ENCODE data around the gene CMC4.
A peak's percentile ranks its signal among the peaks of the same experiment; 100 is the strongest.

CMC4 gene, protein sequence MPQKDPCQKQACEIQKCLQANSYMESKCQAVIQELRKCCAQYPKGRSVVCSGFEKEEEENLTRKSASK

DNA sequence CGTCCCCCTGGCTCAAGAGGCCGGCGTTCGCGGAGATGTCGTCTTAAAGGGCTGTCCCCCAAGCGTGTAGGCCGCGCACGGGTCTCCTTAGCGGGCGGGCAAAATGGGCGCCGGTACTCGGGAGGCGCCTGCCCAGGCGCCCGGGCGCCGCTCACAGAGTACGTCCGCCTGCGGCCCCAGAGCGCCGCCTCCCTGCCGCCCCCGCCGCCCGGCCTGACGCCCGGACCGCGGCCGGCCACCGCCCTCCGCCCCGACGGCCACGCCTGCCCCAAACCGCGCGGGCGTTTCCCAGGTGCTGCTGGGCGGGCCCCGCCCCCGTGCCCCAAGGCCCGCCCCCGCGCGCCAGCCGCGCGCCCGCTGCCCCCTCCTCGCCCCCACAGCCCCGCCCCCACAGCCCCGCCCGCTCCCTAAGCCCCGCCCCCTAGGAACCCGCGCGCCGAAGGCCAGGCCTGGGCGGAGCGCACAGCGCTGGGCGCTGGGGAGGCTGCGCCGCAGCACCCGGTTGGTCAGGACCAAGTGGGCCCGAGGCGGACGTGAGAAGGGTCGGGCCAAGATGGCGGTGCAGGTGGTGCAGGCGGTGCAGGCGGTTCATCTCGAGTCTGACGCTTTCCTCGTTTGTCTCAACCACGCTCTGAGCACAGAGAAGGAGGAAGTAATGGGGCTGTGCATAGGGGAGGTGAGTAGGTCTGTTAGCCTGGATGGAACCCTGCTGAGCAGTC lies at the start of gene CMC4, which contains the start of the genes BRCC3 and MTCP1:
TSS of gene CMC4 (minus strand) at position 162 of the 719 bp plus-strand sequence. CDS start 7,113 bp downstream, outside the sequence.
TSS of gene BRCC3 (plus strand) at position 534 of the 719 bp plus-strand sequence. CDS start at position 554, 20 bp downstream.
TSS of gene MTCP1 (minus strand) at position 162 of the 719 bp plus-strand sequence. CDS start 5,126 bp downstream, outside the sequence.
- DNase-seq, result peak; percentile 79 to 86

DNA sequence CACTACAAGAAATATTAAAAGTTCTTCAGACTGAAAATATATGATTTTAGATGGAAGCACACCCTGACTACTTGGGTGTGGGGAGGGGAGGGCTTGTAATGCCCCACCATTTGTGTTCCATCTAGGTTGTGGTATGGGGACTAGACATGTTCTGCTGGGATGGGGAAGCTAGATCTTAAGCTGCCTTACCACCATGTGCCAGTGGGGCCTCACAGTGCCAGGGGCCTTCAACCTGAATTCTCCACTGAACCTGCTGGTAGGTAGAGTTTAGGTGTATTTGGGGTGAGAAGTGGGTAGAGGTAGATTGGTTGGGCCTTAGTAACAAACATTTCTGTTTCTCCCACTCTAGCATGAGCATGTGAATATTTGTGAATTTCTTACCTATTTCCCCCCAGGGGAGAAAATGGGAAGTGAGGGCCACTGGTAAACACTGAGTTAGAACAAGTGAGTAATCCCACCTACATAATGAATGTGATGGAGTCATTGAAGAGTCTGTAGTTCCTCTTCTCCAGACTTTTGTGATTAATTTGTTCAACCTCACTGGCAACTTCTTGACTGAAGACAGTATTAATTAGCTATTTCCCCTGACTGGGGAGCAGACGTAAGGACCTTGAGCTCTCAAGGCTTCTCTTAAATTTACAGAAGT lies 44.4 kb upstream of the CMC4 start:
- DNase-seq, result no peak

GRCh38 chrX:155113097-155113496 lies 42.2 kb upstream of the CMC4 start:
- DNase-seq, result no peak

DNA sequence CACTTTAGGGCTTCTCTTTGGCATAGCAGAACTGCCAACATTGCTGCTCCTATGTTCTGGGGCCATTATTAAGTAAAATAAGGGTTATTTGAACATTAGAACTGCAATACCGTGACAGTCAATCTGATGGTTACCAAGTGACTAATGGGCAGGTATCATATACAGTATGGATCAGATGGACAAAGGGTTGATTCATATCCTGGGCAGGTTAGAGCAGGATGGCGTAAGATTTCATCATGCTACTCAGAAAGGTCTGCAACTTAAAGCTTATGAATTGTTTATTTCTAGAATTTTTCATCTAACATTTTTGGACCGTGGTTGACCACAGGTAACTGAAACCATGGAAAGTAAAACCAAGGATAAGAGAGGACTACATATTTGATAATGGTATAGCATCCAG lies 41.2 kb upstream of the CMC4 start:
- DNase-seq, result no peak

GRCh38 chrX:155108427-155108826 lies 37.5 kb upstream of the CMC4 start:
- no peak for DNase-seq

DNA sequence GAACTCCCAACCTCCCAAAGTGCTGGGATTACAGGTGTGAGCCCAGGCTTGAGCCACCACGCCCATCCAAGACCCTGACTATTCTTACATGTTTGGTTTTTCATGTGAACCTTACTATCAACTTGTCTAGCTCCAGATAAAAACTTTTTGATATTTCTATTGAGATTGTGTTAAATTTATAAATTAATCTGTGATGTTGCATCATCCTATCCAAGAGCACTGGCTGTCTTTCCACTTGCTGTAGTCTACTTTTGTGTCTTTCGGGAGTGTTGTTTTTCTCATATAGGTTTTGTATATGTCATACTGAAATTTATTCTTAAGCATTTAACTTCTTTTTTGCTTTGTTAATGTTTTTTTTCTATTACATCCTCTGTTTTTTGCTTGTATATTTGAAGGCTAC lies 35.0 kb upstream of the CMC4 start:
- no peak for DNase-seq

GRCh38 chrX:155094468-155095061 lies 23.6 kb upstream of the CMC4 start:
- peak; percentile 9 to 39 for DNase-seq

DNA sequence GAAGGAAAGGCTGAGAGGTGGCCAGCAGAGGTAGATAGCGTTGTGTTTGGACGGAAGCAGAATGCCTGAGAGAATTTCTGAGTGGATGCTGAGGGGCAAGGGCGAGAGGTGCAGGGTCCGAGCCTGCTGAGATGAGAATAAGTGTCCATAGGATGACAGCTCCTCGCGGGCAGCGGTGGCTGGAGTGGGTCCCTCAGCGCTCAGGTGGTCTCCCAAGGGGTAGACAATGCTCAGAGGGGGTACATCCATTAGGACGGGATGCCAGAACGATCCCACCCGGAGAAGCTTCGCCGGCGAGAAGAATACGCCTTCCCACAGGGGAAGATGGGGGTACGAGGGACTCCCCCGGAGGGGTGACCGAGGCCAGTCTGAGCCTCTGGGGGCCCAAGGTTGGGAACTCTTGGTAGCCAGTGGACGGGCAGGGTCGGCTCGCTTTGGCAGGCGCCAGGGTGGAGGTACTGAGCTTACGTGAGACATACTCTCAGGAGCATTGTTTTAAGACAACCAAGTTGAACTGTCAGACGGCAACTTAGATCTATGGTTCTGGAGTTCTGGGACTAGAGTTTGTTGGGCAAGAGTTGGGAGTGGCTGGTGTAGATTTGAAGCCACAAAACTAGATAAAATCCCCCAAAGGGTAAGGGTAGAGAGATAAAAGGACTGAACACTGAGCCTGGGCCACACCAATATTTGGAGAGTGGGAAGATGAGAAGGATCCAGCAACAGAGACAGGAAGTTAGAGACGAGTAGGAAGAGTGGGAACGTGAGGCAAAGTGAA lies 16.2 kb upstream of the CMC4 start:
- DNase-seq, result no peak

DNA sequence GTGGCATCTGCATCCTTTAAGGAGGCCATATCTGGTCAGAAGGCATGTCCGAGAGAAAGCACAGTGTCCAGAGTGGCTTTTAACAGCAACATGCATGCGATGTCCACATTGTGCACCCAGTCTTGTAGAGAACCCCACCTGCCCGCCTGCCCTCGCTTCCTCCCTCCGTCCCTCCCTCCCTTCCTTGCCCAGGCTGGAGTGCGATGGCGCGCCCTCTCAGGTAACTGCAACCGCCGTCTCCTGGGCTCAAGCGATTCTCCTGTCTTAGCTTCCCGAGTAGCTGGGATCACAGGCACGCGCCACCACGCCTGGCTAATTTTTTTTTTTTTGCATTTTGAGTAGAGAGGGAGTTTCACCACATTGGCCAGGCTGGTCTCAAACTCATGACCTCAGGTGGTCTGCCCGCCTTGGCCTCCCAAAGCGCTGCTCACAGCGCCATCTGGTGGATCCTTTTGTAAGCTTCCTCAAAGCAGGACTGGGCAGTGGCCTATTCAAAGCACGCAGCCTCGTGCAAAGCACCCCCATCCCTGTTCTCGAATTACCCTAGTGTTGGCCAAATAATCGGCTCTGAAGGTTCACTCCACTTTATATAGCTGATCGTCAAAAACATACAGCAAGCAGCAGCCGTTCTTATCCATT lies 15.4 kb upstream of the CMC4 start:
- DNase-seq, result no peak

DNA sequence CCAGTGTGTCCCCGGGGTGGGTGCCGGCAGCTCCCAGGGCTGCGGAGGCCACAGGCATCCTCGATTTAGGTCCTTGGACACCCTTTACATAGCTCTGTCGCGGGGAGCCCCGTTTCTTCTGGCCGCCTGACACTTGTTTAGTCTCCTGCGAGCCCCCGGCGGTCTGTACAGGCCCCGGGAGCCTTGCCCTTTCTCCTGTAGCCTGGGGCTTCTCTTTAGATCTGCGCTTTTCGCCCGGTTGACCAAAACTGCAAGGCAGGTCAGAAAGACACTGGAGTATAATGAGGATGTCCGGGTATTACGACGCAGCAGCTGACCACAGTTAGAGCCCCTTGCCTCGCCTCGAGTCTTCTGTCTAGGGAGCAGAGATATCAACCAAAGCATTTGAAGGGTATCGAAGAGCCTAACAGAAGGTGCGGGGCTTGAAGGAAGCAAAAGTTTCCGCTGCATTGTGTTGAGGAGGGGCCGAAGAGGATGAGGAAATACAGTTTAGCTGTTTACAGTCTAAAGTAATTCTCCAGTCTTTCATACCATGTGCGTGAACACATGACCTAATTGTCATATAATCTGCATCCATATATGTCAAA lies 851 bp upstream of the CMC4 start:
- no peak for DNase-seq

DNA sequence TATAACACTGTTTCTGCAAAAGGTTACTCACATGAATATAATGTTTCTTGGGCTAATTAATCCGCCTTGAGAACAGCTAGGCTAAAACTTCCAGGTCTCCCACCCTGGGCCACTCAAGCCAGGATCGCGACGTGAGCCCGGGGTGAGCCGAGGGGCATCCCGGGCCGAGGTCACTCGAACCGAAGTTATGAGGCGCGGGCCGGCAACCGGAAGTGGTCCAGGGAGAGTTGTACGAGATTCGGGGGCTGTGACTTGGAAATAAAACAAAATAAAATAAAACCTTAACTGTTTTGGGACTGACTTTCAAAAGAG lies 317 bp downstream of the CMC4 start:
- no peak for DNase-seq

GRCh38 chrX:155070038-155070437 lies 898 bp downstream of the CMC4 start:
- no peak for DNase-seq

DNA sequence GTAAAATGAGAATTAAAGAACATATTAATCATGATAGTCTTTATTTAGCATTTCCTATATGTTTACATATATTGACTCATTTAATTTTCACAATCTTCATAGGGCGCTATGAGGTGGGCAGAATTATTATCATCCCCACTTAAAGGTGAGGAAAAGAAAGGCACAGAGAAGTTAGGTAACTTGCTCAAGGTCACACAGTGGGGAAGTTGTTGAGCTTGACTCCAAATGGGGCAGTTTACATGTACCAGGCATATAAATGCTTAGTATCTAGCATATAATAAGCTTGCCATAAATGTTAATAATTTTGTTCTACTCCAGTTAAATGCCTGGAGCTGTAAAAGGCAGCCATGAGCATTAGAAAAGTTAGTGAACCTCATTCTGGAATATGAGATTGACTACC lies 1.5 kb downstream of the CMC4 start:
- no peak for DNase-seq

DNA sequence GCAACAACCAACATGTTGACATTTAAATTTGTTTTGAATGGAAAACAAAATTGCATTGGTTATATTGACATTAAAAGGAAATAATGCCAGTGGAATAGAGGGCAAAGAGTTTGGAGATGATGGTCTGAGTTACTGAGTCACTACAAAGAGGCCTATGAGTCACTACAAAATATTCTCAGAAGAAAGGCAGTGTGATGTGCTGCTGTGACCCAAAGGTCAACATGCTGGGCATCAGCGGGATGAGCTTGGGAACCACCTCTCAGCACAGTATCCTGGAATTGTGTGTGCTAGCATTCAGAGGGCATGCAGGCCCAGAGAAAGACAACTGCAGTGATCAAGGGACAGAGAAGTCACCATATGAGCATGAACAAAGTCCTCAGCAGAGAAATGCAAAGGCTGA lies 2.8 kb downstream of the CMC4 start:
- no peak for DNase-seq

- DNase-seq, result no peak
Measured at GRCh38 chrX:155065035-155065734, 5.8 kb downstream of the CMC4 start.

- DNase-seq, result no peak
Measured at GRCh38 chrX:155061760-155062159, 9.2 kb downstream of the CMC4 start.

DNA sequence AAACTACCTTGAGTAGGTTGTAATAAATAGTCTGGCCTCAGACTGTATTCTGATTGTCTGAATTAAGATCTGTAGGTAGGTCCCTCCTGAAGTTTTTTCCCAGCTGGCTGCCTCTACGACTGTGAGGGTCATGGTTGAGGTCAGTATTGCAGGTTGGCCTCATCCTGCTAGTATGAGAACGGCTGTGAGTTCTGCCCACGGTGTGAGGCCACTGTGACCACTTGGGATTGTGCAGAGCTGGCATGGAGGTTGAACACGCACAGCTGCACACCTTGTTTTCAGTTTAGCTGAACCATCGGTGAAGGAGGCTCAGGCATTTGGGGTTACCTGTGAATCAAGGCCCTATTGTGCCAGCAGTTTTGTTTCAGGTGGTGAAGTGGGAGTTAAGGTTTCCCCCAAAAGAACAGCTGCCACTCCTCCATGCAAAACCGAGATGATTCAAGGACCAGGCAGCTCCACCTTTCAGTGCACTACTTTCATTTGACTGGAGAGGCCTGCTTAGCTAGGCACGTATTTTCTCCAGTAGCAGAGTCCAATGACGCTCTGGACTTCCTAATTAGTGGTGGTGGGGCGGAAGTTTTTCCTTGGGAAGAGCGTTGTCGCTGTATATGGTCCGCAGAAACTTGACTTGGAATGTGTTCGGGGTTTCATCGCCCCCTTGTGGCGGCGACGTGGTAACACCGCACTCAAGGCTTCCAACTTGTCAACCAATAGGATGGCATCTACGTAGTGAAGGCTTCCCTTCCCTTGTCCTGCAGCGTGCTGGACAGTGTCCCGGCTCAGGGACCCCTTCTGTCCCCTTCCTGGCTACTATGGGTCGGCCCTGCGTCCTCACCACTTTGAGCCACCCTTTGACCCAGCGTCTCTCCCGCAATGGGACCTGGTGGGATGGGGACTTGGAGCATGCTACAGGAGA lies 13.8 kb downstream of the CMC4 start:
- DNase-seq, result peak; percentile 14 to 49

DNA sequence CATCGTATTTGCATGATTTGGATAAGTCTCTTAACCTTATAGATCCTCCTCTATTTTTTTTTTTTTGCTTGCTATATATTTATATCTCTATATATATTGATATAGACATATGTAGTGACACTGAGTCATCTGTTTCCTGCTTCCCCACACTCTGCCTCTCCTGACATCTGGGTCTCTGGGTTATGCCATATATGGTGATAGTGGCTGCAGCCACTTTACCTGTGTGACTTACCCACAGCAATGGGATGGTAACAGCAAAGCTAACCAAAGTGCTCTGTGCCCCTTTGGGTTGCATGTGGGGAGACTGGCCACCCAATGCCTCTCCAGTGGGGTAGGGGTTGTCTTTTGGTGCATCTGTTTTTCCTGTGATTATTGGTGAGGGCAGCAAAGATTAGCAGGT lies 14.5 kb downstream of the CMC4 start:
- no peak for DNase-seq

GRCh38 chrX:155055494-155055893 lies 15.4 kb downstream of the CMC4 start:
- no peak for DNase-seq

DNA sequence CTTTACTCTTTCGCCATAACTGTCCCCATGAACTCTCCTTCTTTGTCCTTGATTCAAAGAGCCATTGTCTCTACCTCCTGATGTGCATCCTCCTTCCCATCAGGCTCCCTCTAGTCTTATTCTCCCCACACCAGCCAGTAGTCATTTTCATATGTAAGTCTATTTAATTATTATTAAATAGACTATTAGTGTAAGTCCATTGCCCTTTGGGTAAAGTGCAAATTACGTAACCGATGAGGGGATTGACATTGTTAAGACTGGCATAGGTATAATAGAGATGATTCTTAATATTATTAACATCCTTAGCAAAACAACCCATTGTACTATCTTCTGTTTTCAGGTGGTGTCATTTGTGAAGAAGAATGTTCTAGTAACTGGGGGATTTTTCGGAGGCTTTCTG lies 16.7 kb downstream of the CMC4 start:
- DNase-seq, result no peak

DNA sequence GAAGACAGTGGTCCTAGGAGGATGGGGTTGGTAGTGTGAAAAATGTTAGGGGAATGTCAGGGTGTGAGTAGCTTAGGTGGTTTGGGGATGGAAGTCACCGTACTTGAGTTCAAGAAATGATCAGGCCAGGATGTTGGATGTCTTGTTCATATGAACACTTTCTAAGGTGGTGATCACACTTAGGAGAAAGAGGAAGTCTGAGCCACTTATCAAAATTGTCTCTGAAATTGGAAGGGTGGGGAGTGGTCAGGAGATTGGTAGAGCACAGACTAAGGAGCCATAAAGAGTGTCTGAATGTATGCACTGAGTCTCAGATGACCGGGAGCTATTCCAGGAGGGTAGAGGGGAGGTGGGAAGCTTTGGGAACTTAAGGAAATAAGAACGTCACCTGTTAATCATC lies 17.3 kb downstream of the CMC4 start:
- DNase-seq, result no peak

All from NCI-H2081 (cell line).